Metanephros (tissue), 2 donors: ENCODE measurements around the gene ABO. TPM values are rescaled to one million over a fixed set of nuclear protein-coding genes. Genes with fewer than 3 reads are reported as not detected.

Source experiments
- small RNA-seq: library from RNA; depleted of rRNA; stranded (forward); fragments of <200 nt; gene quantifications from one replicate; pipeline ENCODE3, GENCODE V24; 2014; ENCODE audit warnings: low replicate concordance
- total RNA-seq: library from RNA; depleted of rRNA; stranded (reverse); fragments of >200 nt; gene quantifications from one replicate; pipeline ENCODE4 v1.2.3, GENCODE V29; 2014

Gene ABO
- 5.1 TPM for total RNA-seq

GRCh38 chr9:133275105-133276000, at the start of gene ABO:
ABO (minus strand) TSS chr9:133275201.

GRCh38 chr9:133208880-133209300, 66.1 kb downstream of the ABO start, which contains the start of gene OBP2B:
OBP2B (minus strand) TSS chr9:133209250; CDS start chr9:133209199, 51 bp downstream.

Small RNA genes lying within 50 kb of the gene (small RNA-seq; reads per million reads assigned to genes)
- not detected for gene RF00019

Other genes starting within 250 kb of the ABO start
- 46.4 TPM for gene GTF3C5, start 244.2 kb downstream of the ABO start, total RNA-seq
- gene CEL, start 213.2 kb downstream of the ABO start, total RNA-seq = 4.4 TPM
- 42.4 TPM for gene RALGDS, start 154.0 kb downstream of the ABO start, total RNA-seq
- 5.6 TPM for gene GBGT1, start 111.3 kb downstream of the ABO start, total RNA-seq
- not detected for gene OBP2B, start 66.0 kb downstream of the ABO start, total RNA-seq
- gene SURF6, start 61.0 kb upstream of the ABO start, total RNA-seq = 18.0 TPM
- 27.1 TPM for gene MED22, start 72.9 kb upstream of the ABO start, total RNA-seq
- 1,659 TPM for gene RPL7A, start 73.0 kb upstream of the ABO start, total RNA-seq
- 29.8 TPM for gene SURF1, start 81.3 kb upstream of the ABO start, total RNA-seq
- gene SURF2, start 81.3 kb upstream of the ABO start, total RNA-seq = 22.6 TPM
- gene SURF4, start 100.9 kb upstream of the ABO start, total RNA-seq = 148 TPM
- gene STKLD1, start 101.2 kb upstream of the ABO start, total RNA-seq = 2.0 TPM
- gene REXO4, start 142.8 kb upstream of the ABO start, total RNA-seq = 15.8 TPM
- gene ADAMTS13, start 147.2 kb upstream of the ABO start, total RNA-seq = 6.0 TPM
- 23.3 TPM for gene CACFD1, start 184.8 kb upstream of the ABO start, total RNA-seq
- gene SLC2A6, start 203.9 kb upstream of the ABO start, total RNA-seq = 4.0 TPM
- 2.8 TPM for gene MYMK, start 249.8 kb upstream of the ABO start, total RNA-seq